Esophagus muscularis mucosa (tissue), 4 donors: ENCODE data around the gene ECD.

ENCODE experiments used
- EP300 ChIP-seq: sonication (generic); formaldehyde crosslinking; IDR thresholded peaks from one replicate; pipeline ENCODE4 v1.6.1; 2017; ENCODE audit warnings: antibody characterized with exemption
- POLR2AphosphoS5 ChIP-seq, 2 donors: sonication (generic); formaldehyde crosslinking; IDR thresholded peaks; one replicate each; pipeline ENCODE4 v1.6.1; 2017; ENCODE audit warnings: antibody characterized with exemption in 2 of 2
- TF ChIP-seq, protein P1 (sequence below), 3 experiments: fragments of 200-600 bp in 2 of 3; fragments of 450-650 bp in 1 of 3; sonication (generic) in 2 of 3; IDR thresholded peaks; one replicate each; pipeline ENCODE4 v1.5.1; 2017 to 2019; ENCODE audit warnings: antibody characterized with exemption in 3 of 3, mild to moderate bottlenecking in 2 of 3, moderate library complexity in 1 of 3

DNA sequence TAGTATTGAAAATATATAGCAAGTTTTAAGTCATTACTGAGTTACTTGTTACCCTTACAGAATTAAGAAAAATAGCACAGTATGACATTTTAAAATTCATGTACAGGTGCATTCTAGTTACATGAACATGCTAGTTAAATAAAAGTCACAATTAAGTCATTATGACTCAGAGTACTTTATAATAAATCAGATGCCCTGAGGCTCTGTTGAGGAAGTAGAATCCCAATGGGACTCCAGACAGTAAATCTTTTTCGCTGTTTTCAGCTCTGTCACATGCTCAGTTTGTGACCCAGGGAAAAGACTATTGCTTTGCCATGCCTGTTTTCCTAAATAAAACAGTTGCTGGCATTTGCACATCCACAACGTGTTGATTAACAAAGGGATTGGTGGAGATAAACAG is 36.5 kb downstream of the ECD start:
- TF ChIP-seq, protein P1, sequence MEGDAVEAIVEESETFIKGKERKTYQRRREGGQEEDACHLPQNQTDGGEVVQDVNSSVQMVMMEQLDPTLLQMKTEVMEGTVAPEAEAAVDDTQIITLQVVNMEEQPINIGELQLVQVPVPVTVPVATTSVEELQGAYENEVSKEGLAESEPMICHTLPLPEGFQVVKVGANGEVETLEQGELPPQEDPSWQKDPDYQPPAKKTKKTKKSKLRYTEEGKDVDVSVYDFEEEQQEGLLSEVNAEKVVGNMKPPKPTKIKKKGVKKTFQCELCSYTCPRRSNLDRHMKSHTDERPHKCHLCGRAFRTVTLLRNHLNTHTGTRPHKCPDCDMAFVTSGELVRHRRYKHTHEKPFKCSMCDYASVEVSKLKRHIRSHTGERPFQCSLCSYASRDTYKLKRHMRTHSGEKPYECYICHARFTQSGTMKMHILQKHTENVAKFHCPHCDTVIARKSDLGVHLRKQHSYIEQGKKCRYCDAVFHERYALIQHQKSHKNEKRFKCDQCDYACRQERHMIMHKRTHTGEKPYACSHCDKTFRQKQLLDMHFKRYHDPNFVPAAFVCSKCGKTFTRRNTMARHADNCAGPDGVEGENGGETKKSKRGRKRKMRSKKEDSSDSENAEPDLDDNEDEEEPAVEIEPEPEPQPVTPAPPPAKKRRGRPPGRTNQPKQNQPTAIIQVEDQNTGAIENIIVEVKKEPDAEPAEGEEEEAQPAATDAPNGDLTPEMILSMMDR (IDR thresholded peaks at IDR 0.05) = no peak
- TF ChIP-seq EP300 (no peak), POLR2AphosphoS5 (IDR thresholded peaks at IDR 0.05) (no peak)
